Measurements from ENCODE around the gene PXDN.

PXDN gene

DNA sequence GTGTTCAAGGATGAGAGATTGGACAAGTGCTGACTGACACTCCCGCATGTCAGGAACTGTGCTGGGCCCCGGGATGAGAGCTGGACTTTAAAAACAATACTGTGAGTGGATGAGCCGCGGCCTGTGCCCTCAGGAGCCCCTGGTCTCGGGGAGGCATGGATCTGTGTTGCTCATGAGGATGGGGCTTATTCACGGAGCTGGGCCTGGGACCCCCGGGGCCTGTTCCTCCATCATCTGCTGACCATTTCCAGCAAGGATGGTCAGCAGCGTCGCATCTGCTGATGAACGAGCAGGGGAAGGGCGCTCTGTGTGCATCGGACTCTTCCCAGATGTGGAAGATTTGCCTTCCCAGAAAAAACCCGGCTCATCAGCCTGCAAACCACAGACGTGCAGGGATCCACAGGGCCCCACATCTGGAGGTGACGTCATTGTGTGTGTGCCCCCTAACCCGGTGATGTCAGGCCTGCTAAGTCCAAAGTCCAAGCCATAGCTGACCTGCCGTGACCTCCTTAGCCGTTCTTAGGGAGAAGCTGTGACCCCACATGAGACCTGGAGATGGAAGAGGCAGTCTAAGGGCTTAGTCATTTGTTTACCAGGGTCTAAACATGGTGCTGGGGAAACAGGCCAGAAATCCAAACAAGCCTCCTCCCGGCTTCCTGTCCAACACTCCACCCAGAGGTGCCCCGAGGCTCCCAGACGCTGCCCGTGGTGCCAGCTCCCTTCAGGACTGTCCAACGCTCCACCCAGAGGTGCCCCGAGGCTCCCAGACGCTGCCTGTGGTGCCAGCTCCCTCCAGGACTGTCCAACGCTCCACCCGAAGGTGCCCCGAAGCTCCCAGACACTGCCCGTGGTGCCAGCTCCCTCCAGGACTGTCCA is 143.9 kb downstream of the PXDN start:
- Histone ChIP-seq H3K4me2 (no peak overlapping the region), H3K36me3 (ENCODE audit: insufficient read depth) (no peaks in the 10 kb centered on the region), H3K27me3 (ENCODE audit: insufficient read depth, low read depth) (no peaks in the 10 kb centered on the region), H3K79me2 (ENCODE audit: insufficient read depth, low read depth) (no peaks in the 10 kb centered on the region), H3K4me3 (IDR thresholded peaks at IDR 0.05; ENCODE audit: insufficient read depth, low read depth, low read length) (no peak overlapping the region), H2AFZ (ENCODE audit: low read depth) (no peak overlapping the region), H3K4me1 (ENCODE audit: low read depth, poor library complexity, severe bottlenecking) (no peaks in the 10 kb centered on the region), H3K9ac (no peak overlapping the region), H4K20me1 (ENCODE audit: insufficient read depth) (no peaks in the 10 kb centered on the region), H3K27ac (no peak overlapping the region)
- TF ChIP-seq, protein P1, sequence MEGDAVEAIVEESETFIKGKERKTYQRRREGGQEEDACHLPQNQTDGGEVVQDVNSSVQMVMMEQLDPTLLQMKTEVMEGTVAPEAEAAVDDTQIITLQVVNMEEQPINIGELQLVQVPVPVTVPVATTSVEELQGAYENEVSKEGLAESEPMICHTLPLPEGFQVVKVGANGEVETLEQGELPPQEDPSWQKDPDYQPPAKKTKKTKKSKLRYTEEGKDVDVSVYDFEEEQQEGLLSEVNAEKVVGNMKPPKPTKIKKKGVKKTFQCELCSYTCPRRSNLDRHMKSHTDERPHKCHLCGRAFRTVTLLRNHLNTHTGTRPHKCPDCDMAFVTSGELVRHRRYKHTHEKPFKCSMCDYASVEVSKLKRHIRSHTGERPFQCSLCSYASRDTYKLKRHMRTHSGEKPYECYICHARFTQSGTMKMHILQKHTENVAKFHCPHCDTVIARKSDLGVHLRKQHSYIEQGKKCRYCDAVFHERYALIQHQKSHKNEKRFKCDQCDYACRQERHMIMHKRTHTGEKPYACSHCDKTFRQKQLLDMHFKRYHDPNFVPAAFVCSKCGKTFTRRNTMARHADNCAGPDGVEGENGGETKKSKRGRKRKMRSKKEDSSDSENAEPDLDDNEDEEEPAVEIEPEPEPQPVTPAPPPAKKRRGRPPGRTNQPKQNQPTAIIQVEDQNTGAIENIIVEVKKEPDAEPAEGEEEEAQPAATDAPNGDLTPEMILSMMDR (conservative IDR thresholded peaks at IDR 0.05; ENCODE audit: low read depth, low read length) = no peak

DNA sequence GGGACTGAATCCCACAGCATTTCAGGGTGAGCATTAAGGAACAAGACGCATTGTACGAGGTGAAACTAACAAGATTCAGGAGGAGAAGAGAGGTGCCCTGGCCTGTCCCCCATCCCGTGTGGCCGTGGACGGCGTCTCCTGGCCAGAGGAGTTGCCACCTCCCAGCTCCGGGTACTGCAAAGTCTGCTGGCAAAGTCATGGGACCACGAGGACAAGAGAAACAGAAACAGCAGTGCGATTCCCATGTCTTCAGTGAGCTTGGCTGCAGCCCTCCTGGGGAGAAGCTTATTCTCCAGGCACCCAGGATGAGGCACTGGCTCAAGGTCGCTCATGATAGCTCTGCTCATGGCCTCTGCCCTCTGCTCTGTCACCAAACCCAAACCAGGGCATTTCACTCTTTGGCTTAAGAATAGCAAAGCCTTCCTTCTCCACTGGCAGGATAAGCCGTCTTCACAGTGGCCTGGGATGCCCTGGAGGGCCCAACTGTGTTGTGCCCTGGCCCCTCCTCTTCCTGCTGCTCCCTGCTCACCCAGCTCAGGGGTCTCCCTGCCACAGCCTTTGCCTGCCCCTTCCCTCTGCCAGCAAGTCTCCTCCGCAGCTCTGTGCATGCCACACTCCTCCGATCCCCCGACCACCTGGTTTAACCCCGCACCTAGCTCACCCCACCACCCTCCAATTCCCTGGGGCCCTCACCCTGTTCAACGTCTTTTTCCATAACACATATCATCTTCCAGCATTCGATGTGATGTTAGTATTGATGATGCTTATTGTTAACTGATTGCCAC is 144.8 kb downstream of the PXDN start:
- no peaks in the 10 kb centered on the region for H3K36me3 ChIP-seq (ENCODE audit: insufficient read depth)
- H3K79me2 ChIP-seq (ENCODE audit: insufficient read depth, low read depth) = no peaks in the 10 kb centered on the region
- H3K4me3 ChIP-seq (IDR thresholded peaks at IDR 0.05; ENCODE audit: insufficient read depth, low read depth, low read length) = no peak overlapping the region
- H3K4me2 ChIP-seq = no peak overlapping the region
- no peak overlapping the region for H3K27ac ChIP-seq
- no peak overlapping the region for H2AFZ ChIP-seq (ENCODE audit: low read depth)
- TF ChIP-seq, protein P1 (conservative IDR thresholded peaks at IDR 0.05; ENCODE audit: low read depth, low read length) = no peak
- H3K9ac ChIP-seq = no peak overlapping the region
- H4K20me1 ChIP-seq (ENCODE audit: insufficient read depth) = no peaks in the 10 kb centered on the region
- H3K27me3 ChIP-seq (ENCODE audit: insufficient read depth, low read depth) = no peaks in the 10 kb centered on the region
- no peaks in the 10 kb centered on the region for H3K4me1 ChIP-seq (ENCODE audit: low read depth, poor library complexity, severe bottlenecking)

DNA sequence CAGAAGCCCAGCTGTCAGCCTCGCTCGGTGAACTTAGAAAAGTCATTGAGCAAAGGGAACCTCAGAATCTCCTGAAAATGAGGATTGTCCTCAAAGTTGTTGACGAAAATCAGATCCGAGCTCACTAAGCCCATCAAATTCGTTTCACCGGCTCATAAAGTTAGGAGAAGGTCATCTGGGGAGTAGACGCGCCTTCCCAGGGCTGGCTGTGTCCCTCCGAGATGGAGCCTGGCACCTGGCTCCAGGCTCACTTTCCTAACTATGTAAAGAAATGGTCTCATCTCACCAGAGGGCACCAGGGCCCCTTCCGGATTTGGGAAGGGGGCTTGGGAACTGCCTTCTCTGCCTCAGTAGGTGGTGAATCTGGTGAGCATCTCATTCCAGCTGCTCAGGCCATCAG is 145.5 kb downstream of the PXDN start:
- Histone ChIP-seq H3K79me2 (ENCODE audit: insufficient read depth, low read depth) (no peaks in the 10 kb centered on the region), H4K20me1 (ENCODE audit: insufficient read depth) (no peaks in the 10 kb centered on the region), H3K4me3 (IDR thresholded peaks at IDR 0.05; ENCODE audit: insufficient read depth, low read depth, low read length) (no peak overlapping the region), H3K4me1 (ENCODE audit: low read depth, poor library complexity, severe bottlenecking) (no peaks in the 10 kb centered on the region), H2AFZ (ENCODE audit: low read depth) (no peak overlapping the region), H3K27me3 (ENCODE audit: insufficient read depth, low read depth) (no peaks in the 10 kb centered on the region), H3K27ac (no peak overlapping the region), H3K4me2 (no peak overlapping the region), H3K36me3 (ENCODE audit: insufficient read depth) (no peaks in the 10 kb centered on the region), H3K9ac (no peak overlapping the region)
- TF ChIP-seq, protein P1 (conservative IDR thresholded peaks at IDR 0.05; ENCODE audit: low read depth, low read length) = no peak

DNA sequence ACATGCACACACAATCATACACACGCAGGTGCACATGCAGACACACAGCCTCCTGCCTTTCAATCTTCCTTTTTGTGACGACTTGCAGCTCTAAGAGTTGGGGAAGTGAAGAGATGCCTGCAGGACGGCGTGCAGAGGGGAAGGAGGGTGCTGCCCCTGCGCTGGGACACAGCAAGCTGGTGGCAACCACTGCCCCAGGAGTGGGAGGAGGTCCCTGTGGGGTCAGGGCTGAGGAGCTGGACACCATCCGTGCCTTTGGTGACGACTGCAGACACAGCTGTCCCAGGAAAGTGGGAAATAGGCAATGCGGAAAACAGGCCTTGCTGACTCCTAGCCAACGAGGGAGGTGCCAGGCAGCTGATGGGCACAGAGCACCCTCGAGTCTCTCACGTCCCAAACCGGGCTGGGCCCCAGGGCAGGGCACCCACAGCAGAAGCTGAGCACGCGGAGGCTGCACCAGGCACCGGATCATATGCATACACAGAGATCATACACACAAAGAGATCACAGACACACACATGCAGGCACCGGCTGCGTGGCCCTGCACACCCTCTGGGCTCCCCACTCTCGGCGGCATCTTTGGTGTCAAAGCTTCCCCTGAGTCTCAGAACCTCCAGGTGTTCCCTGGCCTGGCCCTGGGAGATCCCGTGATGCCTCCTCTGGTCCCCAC is 146.1 kb downstream of the PXDN start:
- Histone ChIP-seq H3K4me1 (ENCODE audit: low read depth, poor library complexity, severe bottlenecking) (no peaks in the 10 kb centered on the region), H3K36me3 (ENCODE audit: insufficient read depth) (no peaks in the 10 kb centered on the region), H2AFZ (ENCODE audit: low read depth) (no peak overlapping the region), H3K4me3 (IDR thresholded peaks at IDR 0.05; ENCODE audit: insufficient read depth, low read depth, low read length) (no peak overlapping the region), H4K20me1 (ENCODE audit: insufficient read depth) (no peaks in the 10 kb centered on the region), H3K9ac (no peak overlapping the region), H3K79me2 (ENCODE audit: insufficient read depth, low read depth) (no peaks in the 10 kb centered on the region), H3K27me3 (ENCODE audit: insufficient read depth, low read depth) (no peaks in the 10 kb centered on the region), H3K27ac (no peak overlapping the region), H3K4me2 (no peak overlapping the region)
- TF ChIP-seq, protein P1 (conservative IDR thresholded peaks at IDR 0.05; ENCODE audit: low read depth, low read length) = no peak
